ENCODE results near the gene PLXNC1. TPM values are rescaled to one million over a fixed set of nuclear protein-coding genes. Genes with fewer than 3 reads are reported as not detected.

PLXNC1 gene
- polyA plus RNA-seq, 1 of the 3 experiments (the other 2 are of a cell fraction), result 0.23 TPM

GRCh38 chr12:94230357-94230905, 82.1 kb downstream of the PLXNC1 start:
- no peaks in the 10 kb centered on the region for H4K20me1 ChIP-seq (ENCODE audit: insufficient read depth)
- no peak overlapping the region for H3K27ac ChIP-seq (ENCODE audit: low read depth in 2 of 2, low read length in 1 of 2)
- H3K9ac ChIP-seq, result no peak overlapping the region
- no peaks in the 10 kb centered on the region for H3F3A ChIP-seq (replicated peaks; ENCODE audit: insufficient read depth)
- no peak overlapping the region for H3K4me2 ChIP-seq
- no peaks in the 10 kb centered on the region for H3K27me3 ChIP-seq (ENCODE audit: insufficient read depth)
- no peak overlapping the region for H3K4me3 ChIP-seq (ENCODE audit: low read depth in 2 of 2, low read length in 1 of 2)
- whole genome bisulfite sequencing (ENCODE audit: low lambda C conversion rate), result 64% methylated on average over 2 of the region's 2 CpGs
- ChIA-PET POLR2A (no interaction called here), CTCF (no interaction called here)
- no peaks in the 10 kb centered on the region for H3K79me2 ChIP-seq (ENCODE audit: insufficient read depth)
- DNase-seq, result no peak
- H3K9me2 ChIP-seq, result no peaks in the 10 kb centered on the region
- no peaks in the 10 kb centered on the region for H3K36me3 ChIP-seq (replicated peaks in 1 of 2; ENCODE audit: control insufficient read depth in 1 of 2, insufficient read depth in 2 of 2, low read length in 1 of 2)
- H3K9me3 ChIP-seq, result no peaks in the 10 kb centered on the region
- no peak overlapping the region for H2AFZ ChIP-seq (ENCODE audit: low read depth)
- peaks cover 0 to 12% of the 10 kb centered on the region in 2 experiments; a peak in 1 of 4 replicates for H3K4me1 ChIP-seq (ENCODE audit: control insufficient read depth in 1 of 2, insufficient read depth in 2 of 2, low read depth in 1 of 2, low read length in 1 of 2)
- TF ChIP-seq YY1 (IDR thresholded peaks at IDR 0.05; ENCODE audit: low read depth), result no peak
- TF ChIP-seq SMC3 (IDR thresholded peaks at IDR 0.05; ENCODE audit: low read depth, low read length), result no peak
- no peak for TF ChIP-seq GABPA (IDR thresholded peaks at IDR 0.05; ENCODE audit: low read depth)

DNA sequence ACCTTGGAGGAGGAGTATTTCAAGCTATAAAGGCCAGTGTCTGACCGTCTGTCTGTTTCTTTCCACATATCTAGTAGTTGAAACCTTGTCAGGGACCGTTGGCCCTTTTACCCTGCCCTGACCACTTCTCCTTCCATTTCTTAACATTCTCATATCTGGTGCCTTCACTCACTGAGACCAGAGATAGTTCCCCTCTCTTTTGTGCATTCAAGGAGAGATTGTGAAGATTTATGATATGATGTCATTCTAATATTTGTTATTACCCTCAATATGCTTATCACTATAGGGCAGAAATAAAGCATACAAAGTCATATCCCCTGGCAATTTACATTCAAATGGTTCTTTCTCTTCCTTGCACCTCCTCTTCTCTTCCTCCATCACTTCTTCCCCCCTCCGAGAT, 83.3 kb downstream of the PLXNC1 start:
- Histone ChIP-seq H3K4me1 (ENCODE audit: control insufficient read depth in 1 of 2, insufficient read depth in 2 of 2, low read depth in 1 of 2, low read length in 1 of 2) (no peaks in the 10 kb centered on the region), H3K9me2 (no peaks in the 10 kb centered on the region), H3K9me3 (no peaks in the 10 kb centered on the region), H4K20me1 (ENCODE audit: insufficient read depth) (no peaks in the 10 kb centered on the region), H3K27me3 (ENCODE audit: insufficient read depth) (no peaks in the 10 kb centered on the region), H3K4me3 (ENCODE audit: low read depth in 2 of 2, low read length in 1 of 2) (no peak overlapping the region), H3K4me2 (no peak overlapping the region), H2AFZ (ENCODE audit: low read depth) (no peak overlapping the region), H3K79me2 (ENCODE audit: insufficient read depth) (no peaks in the 10 kb centered on the region), H3K36me3 (replicated peaks in 1 of 2; ENCODE audit: control insufficient read depth in 1 of 2, insufficient read depth in 2 of 2, low read length in 1 of 2) (no peaks in the 10 kb centered on the region), H3K9ac (no peak overlapping the region), H3K27ac (ENCODE audit: low read depth in 2 of 2, low read length in 1 of 2) (no peak overlapping the region), H3F3A (replicated peaks; ENCODE audit: insufficient read depth) (no peaks in the 10 kb centered on the region)
- TF ChIP-seq POLR2AphosphoS5 (IDR thresholded peaks at IDR 0.05; ENCODE audit: low read depth, low read length) (no peak), NFIC (IDR thresholded peaks at IDR 0.05; ENCODE audit: borderline replicate concordance) (no peak), TCF12 (IDR thresholded peaks at IDR 0.05) (no peak), USF1 (IDR thresholded peaks at IDR 0.05; ENCODE audit: borderline replicate concordance, low read depth) (no peak), JUND (IDR thresholded peaks at IDR 0.05) (no peak), REST (IDR thresholded peaks at IDR 0.05; ENCODE audit: low read depth, low read length) (no peak), RCOR1 (IDR thresholded peaks at IDR 0.05; ENCODE audit: low read length) (no peak), EZH2phosphoT487 (IDR thresholded peaks at IDR 0.05; ENCODE audit: borderline replicate concordance, low read depth) (no peak), RFX5 (IDR thresholded peaks at IDR 0.05; ENCODE audit: low read length) (no peak), YY1 (IDR thresholded peaks at IDR 0.05; ENCODE audit: low read depth) (no peak), MAX (IDR thresholded peaks at IDR 0.05; ENCODE audit: low read depth) (no peak), SIN3A (IDR thresholded peaks at IDR 0.05; ENCODE audit: borderline replicate concordance, low read depth, low read length) (no peak), RXRA (IDR thresholded peaks at IDR 0.05; ENCODE audit: borderline replicate concordance, low read depth) (no peak)
- TF ChIP-seq, protein P1, sequence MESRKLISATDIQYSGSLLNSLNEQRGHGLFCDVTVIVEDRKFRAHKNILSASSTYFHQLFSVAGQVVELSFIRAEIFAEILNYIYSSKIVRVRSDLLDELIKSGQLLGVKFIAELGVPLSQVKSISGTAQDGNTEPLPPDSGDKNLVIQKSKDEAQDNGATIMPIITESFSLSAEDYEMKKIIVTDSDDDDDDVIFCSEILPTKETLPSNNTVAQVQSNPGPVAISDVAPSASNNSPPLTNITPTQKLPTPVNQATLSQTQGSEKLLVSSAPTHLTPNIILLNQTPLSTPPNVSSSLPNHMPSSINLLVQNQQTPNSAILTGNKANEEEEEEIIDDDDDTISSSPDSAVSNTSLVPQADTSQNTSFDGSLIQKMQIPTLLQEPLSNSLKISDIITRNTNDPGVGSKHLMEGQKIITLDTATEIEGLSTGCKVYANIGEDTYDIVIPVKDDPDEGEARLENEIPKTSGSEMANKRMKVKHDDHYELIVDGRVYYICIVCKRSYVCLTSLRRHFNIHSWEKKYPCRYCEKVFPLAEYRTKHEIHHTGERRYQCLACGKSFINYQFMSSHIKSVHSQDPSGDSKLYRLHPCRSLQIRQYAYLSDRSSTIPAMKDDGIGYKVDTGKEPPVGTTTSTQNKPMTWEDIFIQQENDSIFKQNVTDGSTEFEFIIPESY (IDR thresholded peaks at IDR 0.05; ENCODE audit: borderline replicate concordance, low read depth), result no peak
- CTCF ChIA-PET, result no interaction called here
- DNase-seq, result no peak
- POLR2A ChIA-PET, result no interaction called here
- 30% methylated on average over 3 of the region's 3 CpGs for WGBS (ENCODE audit: low lambda C conversion rate)

Data from SK-N-SH (cell line).